HEK293 (cell line): ENCODE results near the gene MRPL28.

Experiments
- CTCF ChIA-PET: fragments of 350-600 bp; formaldehyde crosslinking; extraction: SDS; loops from one replicate; lab custom pipeline; 2021; ENCODE audit warnings: antibody characterized with exemption; lab: Yijun Ruan, JAX
- POLR2A ChIA-PET: fragments of 300-600 bp; formaldehyde crosslinking; extraction: SDS; loops from one replicate; lab custom pipeline; 2020; ENCODE audit warnings: antibody characterized with exemption, inconsistent platforms; lab: Yijun Ruan, JAX
- H3K27ac ChIP-seq: fragments of 200-500 bp; sonication (Bioruptor generic); 2 replicates; pipeline ENCODE4 v1.5.1; 2014; ENCODE audit warnings: low read depth, low read length, control low read depth, inconsistent platforms; ENCODE audit errors: extremely low read depth
- H3K36me3 ChIP-seq, 2 experiments: fragments of 200-500 bp in 1 of 2; sonication (Bioruptor generic) in 1 of 2; 1 replicate in 1 of 2; 2 replicates in 1 of 2; pipeline ENCODE4 v1.5.1; 2014 to 2017; ENCODE audit warnings: inconsistent platforms in 2 of 2, low read length in 2 of 2; ENCODE audit not compliant: control insufficient read depth in 2 of 2, insufficient read depth in 1 of 2
- H3K4me1 ChIP-seq: fragments of 200-500 bp; sonication (Bioruptor generic); 2 replicates; pipeline ENCODE4 v1.5.1; 2014; ENCODE audit warnings: mild to moderate bottlenecking, low read length, inconsistent platforms; ENCODE audit not compliant: control insufficient read depth, insufficient read depth
- H3K4me3 ChIP-seq: 2 replicates; pipeline ENCODE4 v1.5.1; 2011; ENCODE audit warnings: low read depth, mild to moderate bottlenecking, control low read depth, low read length, moderate library complexity
- H3K9me3 ChIP-seq: fragments of 200-500 bp; sonication (Bioruptor generic); 2 replicates; pipeline ENCODE4 v1.5.1; 2014; ENCODE audit warnings: low read depth, low read length, inconsistent platforms; ENCODE audit not compliant: control insufficient read depth, insufficient read depth
- EGR2 ChIP-seq: fragments of 450-650 bp; formaldehyde crosslinking; IDR thresholded peaks from 2 replicates; pipeline ENCODE4 v1.5.1; 2016; ENCODE audit warnings: low read depth, missing biosample characterization, missing genetic modification characterization
- KLF7 ChIP-seq: fragments of 450-650 bp; formaldehyde crosslinking; IDR thresholded peaks from 2 replicates; pipeline ENCODE4 v1.5.1; 2016; ENCODE audit warnings: missing biosample characterization, missing genetic modification characterization, borderline replicate concordance
- KLF9 ChIP-seq: fragments of 450-650 bp; formaldehyde crosslinking; IDR thresholded peaks from 2 replicates; pipeline ENCODE4 v1.5.1; 2016; ENCODE audit warnings: missing biosample characterization, missing genetic modification characterization, low read depth
- OSR2 ChIP-seq: fragments of 450-650 bp; formaldehyde crosslinking; IDR thresholded peaks from 2 replicates; pipeline ENCODE4 v1.5.1; 2016; ENCODE audit warnings: missing biosample characterization, missing genetic modification characterization
- SALL2 ChIP-seq: fragments of 450-650 bp; formaldehyde crosslinking; IDR thresholded peaks from 2 replicates; pipeline ENCODE4 v1.5.0; 2017; ENCODE audit warnings: missing biosample characterization, mild to moderate bottlenecking, missing genetic modification characterization, borderline replicate concordance
- SETDB1 ChIP-seq: IDR thresholded peaks from one replicate; pipeline ENCODE4 v1.6.1; 2017; ENCODE audit warnings: mild to moderate bottlenecking, low read length, moderate library complexity, mixed read lengths; ENCODE audit not compliant: insufficient read length
- SP2 ChIP-seq: fragments of 450-650 bp; formaldehyde crosslinking; IDR thresholded peaks from 2 replicates; pipeline ENCODE4 v1.5.1; 2016; ENCODE audit warnings: missing biosample characterization, missing genetic modification characterization
- SP7 ChIP-seq: fragments of 450-650 bp; formaldehyde crosslinking; IDR thresholded peaks from 2 replicates; pipeline ENCODE4 v1.5.1; 2016; ENCODE audit warnings: missing biosample characterization, missing genetic modification characterization
- ZFHX2 ChIP-seq: fragments of 450-650 bp; formaldehyde crosslinking; conservative IDR thresholded peaks from 2 replicates; pipeline ENCODE4 v1.5.1; 2016; ENCODE audit warnings: missing biosample characterization, missing genetic modification characterization
- ZNF175 ChIP-seq: fragments of 450-650 bp; formaldehyde crosslinking; IDR thresholded peaks from 2 replicates; pipeline ENCODE4 v1.5.1; 2016; ENCODE audit warnings: missing biosample characterization, missing genetic modification characterization
- ZNF354C ChIP-seq: fragments of 450-650 bp; formaldehyde crosslinking; IDR thresholded peaks from 2 replicates; pipeline ENCODE4 v1.5.1; 2016; ENCODE audit warnings: missing biosample characterization, missing genetic modification characterization, low read depth, borderline replicate concordance
- ZNF391 ChIP-seq: fragments of 450-650 bp; formaldehyde crosslinking; IDR thresholded peaks from 2 replicates; pipeline ENCODE4 v1.5.1; 2016; ENCODE audit warnings: low read depth, missing biosample characterization, missing genetic modification characterization, borderline replicate concordance
- ZNF501 ChIP-seq: fragments of 450-650 bp; formaldehyde crosslinking; IDR thresholded peaks from 2 replicates; pipeline ENCODE4 v1.5.1; 2016; ENCODE audit warnings: missing biosample characterization, missing genetic modification characterization
- ZNF521 ChIP-seq: fragments of 450-650 bp; formaldehyde crosslinking; IDR thresholded peaks from 2 replicates; pipeline ENCODE4 v1.5.1; 2017; ENCODE audit warnings: missing biosample characterization, mild to moderate bottlenecking, missing genetic modification characterization
- ZNF529 ChIP-seq: fragments of 450-650 bp; formaldehyde crosslinking; IDR thresholded peaks from 2 replicates; pipeline ENCODE4 v1.5.1; 2017; ENCODE audit warnings: missing genetic modification characterization, missing biosample characterization; ENCODE audit not compliant: insufficient replicate concordance
- ZNF558 ChIP-seq: fragments of 450-650 bp; formaldehyde crosslinking; IDR thresholded peaks from 2 replicates; pipeline ENCODE4 v1.5.1; 2016; ENCODE audit warnings: missing biosample characterization, missing genetic modification characterization
- ZNF621 ChIP-seq: fragments of 450-650 bp; formaldehyde crosslinking; IDR thresholded peaks from 2 replicates; pipeline ENCODE4 v1.5.1; 2017; ENCODE audit warnings: missing biosample characterization, missing genetic modification characterization
- ZNF704 ChIP-seq: fragments of 450-650 bp; formaldehyde crosslinking; IDR thresholded peaks from 2 replicates; pipeline ENCODE4 v1.5.1; 2016; ENCODE audit warnings: missing biosample characterization, missing genetic modification characterization
- ZSCAN16 ChIP-seq: fragments of 450-650 bp; formaldehyde crosslinking; IDR thresholded peaks from 2 replicates; pipeline ENCODE4 v1.5.1; 2016; ENCODE audit warnings: missing biosample characterization, missing genetic modification characterization
- TF ChIP-seq, protein P1 (sequence below): fragments of 450-650 bp; formaldehyde crosslinking; IDR thresholded peaks from 2 replicates; pipeline ENCODE4 v1.5.1; 2017; ENCODE audit warnings: missing biosample characterization, missing genetic modification characterization
- TF ChIP-seq, protein P2 (sequence below): fragments of 450-650 bp; formaldehyde crosslinking; IDR thresholded peaks from 2 replicates; pipeline ENCODE4 v1.5.1; 2016; ENCODE audit warnings: missing biosample characterization, missing genetic modification characterization

MRPL28 gene

GRCh38 chr16:337975-338575 is 32.3 kb downstream of the MRPL28 start:
- TF ChIP-seq EGR2 (tag by site-specific recombination) (peak; percentile 46), ZNF558 (tag by site-specific recombination) (peak; percentile 73; the same call in 1 of the 2 replicates), ZNF354C (no peak), ZFHX2 (tag by site-specific recombination) (peak; percentile 78)
- POLR2A ChIA-PET, result interaction anchor here (1.5 to 1.9 kb wide), 2 partner anchors 13 to 14 kb away, joined by 4 to 9 read pairs; no protein-coding TSS in a partner anchor
- Histone ChIP-seq H3K27ac (no peak overlapping the region), H3K9me3 (no peaks in the 10 kb centered on the region), H3K4me3 (no peak overlapping the region), H3K36me3 (peaks cover 0 to 8% of the 10 kb centered on the region in 2 experiments; a peak in 1 of 3 replicates), H3K4me1 (peaks cover 6% of the 10 kb centered on the region; the same call in 1 of the 2 replicates)
- CTCF ChIA-PET, result interaction anchor here (0.5 to 2.2 kb wide), 6 partner anchors 13 to 220 kb away, joined by 3 to 7 read pairs (median 3); no protein-coding TSS in a partner anchor

DNA sequence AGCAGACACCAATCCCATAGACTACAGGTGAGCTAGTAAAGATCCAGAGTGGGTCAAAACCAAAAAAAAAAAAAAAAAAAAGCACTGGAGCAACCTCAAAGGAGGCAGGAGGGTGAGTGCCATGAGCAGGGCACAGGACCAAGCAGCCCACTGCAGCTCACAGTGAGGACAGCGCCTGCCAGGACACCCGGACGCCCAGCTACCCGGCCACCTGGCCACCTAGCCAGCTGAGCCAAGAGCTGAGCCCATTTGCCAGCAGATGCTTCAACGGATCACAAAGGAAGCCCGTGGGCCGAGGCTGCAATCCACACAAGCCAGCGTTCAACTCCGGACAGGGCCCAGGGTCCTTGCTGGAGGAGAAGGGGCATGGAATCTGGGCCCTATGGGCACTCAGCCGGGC is 32.9 kb downstream of the MRPL28 start:
- ChIA-PET POLR2A (interaction anchor here (0.6 to 1.9 kb wide), 3 partner anchors 13 to 225 kb away, joined by 3 to 9 read pairs (median 4); no protein-coding TSS in a partner anchor), CTCF (interaction anchor here (1.2 to 2.2 kb wide), 3 partner anchors 14 to 156 kb away, joined by 3 to 7 read pairs (median 3); no protein-coding TSS in a partner anchor)
- Histone ChIP-seq H3K9me3 (no peaks in the 10 kb centered on the region), H3K4me3 (no peak overlapping the region), H3K27ac (no peak overlapping the region), H3K4me1 (peaks cover 6% of the 10 kb centered on the region; the same call in 1 of the 2 replicates), H3K36me3 (peaks cover 0 to 3% of the 10 kb centered on the region in 2 experiments; a peak in 1 of 3 replicates)
- no peak for TF ChIP-seq ZSCAN16 (tag by site-specific recombination)
- TF ChIP-seq KLF9 (tag by site-specific recombination), result no peak
- TF ChIP-seq SP7, result no peak
- no peak for TF ChIP-seq ZNF529 (tag by site-specific recombination)
- TF ChIP-seq SALL2 (tag by site-specific recombination), result no peak

GRCh38 chr16:336269-336668 is 34.1 kb downstream of the MRPL28 start:
- ChIA-PET POLR2A (interaction anchor here (0.7 to 1.9 kb wide), 2 partner anchors 12 to 224 kb away, joined by 6 to 9 read pairs; no protein-coding TSS in a partner anchor), CTCF (interaction anchor here (0.6 to 2.2 kb wide), 3 partner anchors 16 to 184 kb away, joined by 3 to 7 read pairs (median 3); partner anchors contain the start of gene HBZ)
- Histone ChIP-seq H3K4me3 (no peak overlapping the region), H3K4me1 (peaks cover 6% of the 10 kb centered on the region; the same call in 1 of the 2 replicates), H3K9me3 (no peaks in the 10 kb centered on the region), H3K36me3 (no peaks in the 10 kb centered on the region), H3K27ac (no peak overlapping the region)
- TF ChIP-seq SETDB1 (no peak), SP2 (tag by site-specific recombination) (no peak), OSR2 (tag by site-specific recombination) (no peak), ZNF521 (tag by site-specific recombination) (no peak), ZNF175 (tag by site-specific recombination) (no peak), KLF7 (tag by site-specific recombination) (no peak), ZNF391 (no peak), ZNF704 (tag by site-specific recombination) (no peak), ZNF501 (no peak), ZNF621 (no peak)
- TF ChIP-seq, protein P1, sequence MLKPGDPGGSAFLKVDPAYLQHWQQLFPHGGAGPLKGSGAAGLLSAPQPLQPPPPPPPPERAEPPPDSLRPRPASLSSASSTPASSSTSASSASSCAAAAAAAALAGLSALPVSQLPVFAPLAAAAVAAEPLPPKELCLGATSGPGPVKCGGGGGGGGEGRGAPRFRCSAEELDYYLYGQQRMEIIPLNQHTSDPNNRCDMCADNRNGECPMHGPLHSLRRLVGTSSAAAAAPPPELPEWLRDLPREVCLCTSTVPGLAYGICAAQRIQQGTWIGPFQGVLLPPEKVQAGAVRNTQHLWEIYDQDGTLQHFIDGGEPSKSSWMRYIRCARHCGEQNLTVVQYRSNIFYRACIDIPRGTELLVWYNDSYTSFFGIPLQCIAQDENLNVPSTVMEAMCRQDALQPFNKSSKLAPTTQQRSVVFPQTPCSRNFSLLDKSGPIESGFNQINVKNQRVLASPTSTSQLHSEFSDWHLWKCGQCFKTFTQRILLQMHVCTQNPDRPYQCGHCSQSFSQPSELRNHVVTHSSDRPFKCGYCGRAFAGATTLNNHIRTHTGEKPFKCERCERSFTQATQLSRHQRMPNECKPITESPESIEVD (tag by site-specific recombination), result no peak
- TF ChIP-seq, protein P2, sequence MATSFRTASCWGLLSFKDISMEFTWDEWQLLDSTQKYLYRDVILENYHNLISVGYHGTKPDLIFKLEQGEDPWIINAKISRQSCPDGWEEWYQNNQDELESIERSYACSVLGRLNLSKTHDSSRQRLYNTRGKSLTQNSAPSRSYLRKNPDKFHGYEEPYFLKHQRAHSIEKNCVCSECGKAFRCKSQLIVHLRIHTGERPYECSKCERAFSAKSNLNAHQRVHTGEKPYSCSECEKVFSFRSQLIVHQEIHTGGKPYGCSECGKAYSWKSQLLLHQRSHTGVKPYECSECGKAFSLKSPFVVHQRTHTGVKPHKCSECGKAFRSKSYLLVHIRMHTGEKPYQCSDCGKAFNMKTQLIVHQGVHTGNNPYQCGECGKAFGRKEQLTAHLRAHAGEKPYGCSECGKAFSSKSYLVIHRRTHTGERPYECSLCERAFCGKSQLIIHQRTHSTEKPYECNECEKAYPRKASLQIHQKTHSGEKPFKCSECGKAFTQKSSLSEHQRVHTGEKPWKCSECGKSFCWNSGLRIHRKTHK (tag by site-specific recombination), result no peak
